IMR-90 (cell line): ENCODE measurements around the gene RNF181. TPM values are rescaled to one million over a fixed set of nuclear protein-coding genes. Genes with fewer than 3 reads are reported as not detected.

ENCODE experiments used
- ATAC-seq: fragments of 200-7000 bp; cut with Tn5 transposase; 2 replicates; pipeline ENCODE4 v1.9.1; 2020; ENCODE audit warnings: low read depth, mild to moderate bottlenecking, moderate library complexity
- BruUV-seq: library from RNA; stranded (reverse); fragments of 400-500 nt; replicated peaks from 2 replicates; lab custom pipeline; 2021; lab: Mats Ljungman, UMichigan
- CTCF ChIA-PET: fragments of 300-600 bp; formaldehyde crosslinking; extraction: SDS; loops from one replicate; lab custom pipeline; 2021; ENCODE audit warnings: antibody characterized with exemption; lab: Yijun Ruan, JAX
- POLR2A ChIA-PET: fragments of 300-600 bp; sonication (Branson Sonifier 250); formaldehyde crosslinking; loops from one replicate; lab custom pipeline; 2022; ENCODE audit warnings: antibody characterized with exemption; ENCODE audit not compliant: unreplicated experiment; lab: Charles Lee
- DNase-seq: peaks from one replicate; pipeline ENCODE4 v3.0.0; 2013
- H2AFZ ChIP-seq: replicated peaks from 2 replicates; pipeline ENCODE3; 2013; ENCODE audit warnings: low read length, mild to moderate bottlenecking; ENCODE audit not compliant: poor library complexity
- H2AK5ac ChIP-seq: 2 replicates; pipeline ENCODE4 v1.6.1; 2013; ENCODE audit warnings: low read depth, low read length, inconsistent platforms
- H2AK9ac ChIP-seq: replicated peaks from 2 replicates; pipeline ENCODE3; 2013; ENCODE audit warnings: mild to moderate bottlenecking, low read depth, low read length, moderate library complexity; ENCODE audit not compliant: poor library complexity
- H2BK120ac ChIP-seq: 2 replicates; pipeline ENCODE4 v1.6.1; 2013; ENCODE audit warnings: low read depth, low read length, inconsistent platforms
- H2BK15ac ChIP-seq: 3 replicates; pipeline ENCODE4 v1.6.1; 2013; ENCODE audit warnings: low read depth, low read length, inconsistent platforms
- H2BK20ac ChIP-seq: 2 replicates; pipeline ENCODE4 v1.6.1; 2013; ENCODE audit warnings: low read depth, mild to moderate bottlenecking, inconsistent platforms, low read length, moderate library complexity
- H2BK5ac ChIP-seq: 2 replicates; pipeline ENCODE4 v1.6.1; 2013; ENCODE audit warnings: mild to moderate bottlenecking, low read depth, low read length, inconsistent platforms; ENCODE audit not compliant: poor library complexity, severe bottlenecking
- H3K14ac ChIP-seq: replicated peaks from 2 replicates; pipeline ENCODE4 v1.6.1; 2013; ENCODE audit warnings: low read depth, low read length, inconsistent platforms
- H3K18ac ChIP-seq: 2 replicates; pipeline ENCODE4 v1.6.1; 2013; ENCODE audit warnings: low read depth, low read length, control low read depth
- H3K23ac ChIP-seq: 2 replicates; pipeline ENCODE4 v1.6.1; 2013; ENCODE audit warnings: low read depth, low read length, inconsistent platforms
- H3K27ac ChIP-seq: 2 replicates; pipeline ENCODE4 v1.5.1; 2013; ENCODE audit warnings: mild to moderate bottlenecking, control low read depth, low read length; ENCODE audit not compliant: insufficient read depth
- H3K27me3 ChIP-seq: 2 replicates; pipeline ENCODE4 v1.6.1; 2013; ENCODE audit warnings: low read length; ENCODE audit not compliant: control insufficient read depth, insufficient read depth
- H3K36me3 ChIP-seq: 2 replicates; pipeline ENCODE4 v1.6.1; 2013; ENCODE audit warnings: low read length, mixed read lengths; ENCODE audit not compliant: control insufficient read depth, insufficient read depth
- H3K4ac ChIP-seq: 2 replicates; pipeline ENCODE4 v1.6.1; 2013; ENCODE audit warnings: low read depth, low read length, inconsistent platforms
- H3K4me1 ChIP-seq: 2 replicates; pipeline ENCODE4 v1.6.1; 2013; ENCODE audit warnings: low read length, mixed read lengths; ENCODE audit not compliant: control insufficient read depth, insufficient read depth
- H3K4me2 ChIP-seq: 2 replicates; pipeline ENCODE4 v1.6.1; 2013; ENCODE audit warnings: low read depth, mild to moderate bottlenecking, control low read depth, low read length, moderate library complexity
- H3K4me3 ChIP-seq: 2 replicates; pipeline ENCODE4 v1.5.1; 2013; ENCODE audit warnings: low read depth, mild to moderate bottlenecking, control low read depth, low read length, moderate library complexity; ENCODE audit not compliant: insufficient read depth
- H3K56ac ChIP-seq: 2 replicates; pipeline ENCODE4 v1.6.1; 2013; ENCODE audit warnings: low read length, inconsistent platforms; ENCODE audit not compliant: insufficient read depth; ENCODE audit errors: extremely low read depth
- H3K79me1 ChIP-seq, 2 experiments: 2 replicates each; pipeline ENCODE4 v1.6.1; 2013; ENCODE audit warnings: low read length in 2 of 2, inconsistent platforms in 1 of 2, low read depth in 1 of 2
- H3K9ac ChIP-seq: 2 replicates; pipeline ENCODE4 v1.6.1; 2013; ENCODE audit warnings: low read depth, low read length, control low read depth
- H3K9me1 ChIP-seq: 2 replicates; pipeline ENCODE4 v1.6.1; 2013; ENCODE audit warnings: low read length, inconsistent platforms; ENCODE audit not compliant: insufficient read depth
- H3K9me3 ChIP-seq: 2 replicates; pipeline ENCODE4 v1.6.1; 2013; ENCODE audit warnings: low read length; ENCODE audit not compliant: control insufficient read depth, insufficient read depth
- H4K20me1 ChIP-seq: 2 replicates; pipeline ENCODE4 v1.6.1; 2013; ENCODE audit warnings: low read length, inconsistent platforms; ENCODE audit not compliant: insufficient read depth
- H4K5ac ChIP-seq: 2 replicates; pipeline ENCODE4 v1.6.1; 2013; ENCODE audit warnings: mild to moderate bottlenecking, low read depth, low read length, control low read depth
- H4K8ac ChIP-seq, 2 experiments: 2 replicates each; pipeline ENCODE4 v1.6.1; 2013; ENCODE audit warnings: low read depth in 2 of 2, low read length in 2 of 2, control low read depth in 1 of 2, inconsistent platforms in 1 of 2
- H4K91ac ChIP-seq: 2 replicates; pipeline ENCODE4 v1.6.1; 2013; ENCODE audit warnings: low read depth, low read length, inconsistent platforms; ENCODE audit not compliant: insufficient read depth
- CEBPB ChIP-seq: IDR thresholded peaks from 2 replicates; pipeline ENCODE4 v1.6.1; 2012; ENCODE audit warnings: low read depth, low read length, improper control_type of control experiment
- MXI1 ChIP-seq: IDR thresholded peaks from 2 replicates; pipeline ENCODE4 v1.6.1; 2012; ENCODE audit warnings: low read depth, mild to moderate bottlenecking, low read length, moderate library complexity, borderline replicate concordance
- POLR2A ChIP-seq: IDR thresholded peaks from 2 replicates; pipeline ENCODE4 v1.6.1; 2012; ENCODE audit warnings: mild to moderate bottlenecking, low read depth, low read length
- WGBS, 2 experiments: methylation state at CpG; one replicate each; pipeline versions ENCODE4 v1.1.5 to v1.1.7; 2013; ENCODE audit warnings: missing lambda C conversion rate in 2 of 2; ENCODE audit not compliant: insufficient read length in 1 of 2; ENCODE audit errors: extremely low coverage in 2 of 2; 5-methylcytosine and 5-hydroxymethylcytosine counted together
- dilution Hi-C: fragments of 300-500 bp; cut with HindIII; formaldehyde crosslinking; loops from one replicate; pipeline ENCODE4 v1.14.3; 2018; ENCODE audit warnings: low sequenced_read_pairs; ENCODE audit not compliant: unreplicated experiment
- in situ Hi-C: fragments of 300-500 bp; cut with MboI; formaldehyde crosslinking; loops from 3 replicates; pipeline ENCODE4 v1.14.3; 2019; ENCODE audit warnings: low sequenced_read_pairs, inconsistent platforms, mixed read lengths
- intact Hi-C: fragments of 100-400 bp; cut with micrococcal nuclease; formaldehyde crosslinking; loops from 2 replicates; pipeline ENCODE4 v1.10.0; 2022
- polyA plus RNA-seq, 3 experiments: library from polyadenylated mRNA; depleted of rRNA; stranded (reverse); fragments of >200 nt; gene quantifications; 2 replicates each; pipeline ENCODE4 v1.2.3, GENCODE V29; 2012; ENCODE audit warnings: low replicate concordance in 1 of 3
- total RNA-seq: library from RNA; depleted of rRNA; stranded (reverse); fragments of >200 nt; gene quantifications from 2 replicates; pipeline ENCODE4 v1.2.3, GENCODE V29; 2012

The RNF181 gene
- total and polyA plus RNA-seq, 2 of the 4 experiments (the other 2 are of a cell fraction): 438 to 498 TPM

DNA sequence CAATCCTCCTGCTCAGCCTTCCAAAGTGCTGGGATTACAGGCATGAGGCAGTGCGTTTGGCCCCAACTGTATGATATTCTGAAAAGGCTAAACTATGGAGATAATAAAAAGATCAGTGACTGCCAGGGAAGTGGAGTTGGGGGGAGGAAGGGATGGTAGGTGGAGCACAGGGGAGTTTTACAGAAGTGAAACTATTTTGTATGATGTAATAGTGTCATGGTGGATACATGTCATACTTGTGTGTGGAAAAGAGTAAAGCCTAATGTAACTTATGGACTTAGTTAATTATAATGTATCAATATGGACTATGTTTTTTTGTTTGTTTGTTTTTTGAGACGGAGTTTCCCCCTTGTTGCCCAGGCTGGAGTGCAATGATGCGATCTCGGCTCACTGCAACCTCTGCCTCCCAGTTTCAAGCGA, 31.4 kb upstream of the RNF181 start:
- intact Hi-C loops (loop anchor here (5.0 kb wide), 1 partner anchor 38 kb away; the partner anchor contains the start of gene TMEM150A), in situ Hi-C loops (no loop called here), dilution Hi-C loops (no loop called here)
- Histone ChIP-seq H3K18ac (no peak overlapping the region), H4K5ac (no peak overlapping the region), H3K4me1 (peaks cover 3% of the 10 kb centered on the region; the same call in 1 of the 2 replicates), H2BK5ac (no peak overlapping the region), H2BK15ac (no peak overlapping the region), H3K27ac (no peak overlapping the region), H3K4me3 (no peak overlapping the region), H3K9ac (no peak overlapping the region), H3K9me1 (no peaks in the 10 kb centered on the region), H3K79me1 (peaks cover 5 to 21% of the 10 kb centered on the region in 2 experiments), H3K36me3 (no peaks in the 10 kb centered on the region), H4K91ac (no peak overlapping the region), H2AFZ (no peak overlapping the region), H3K4ac (no peak overlapping the region), H3K56ac (no peak overlapping the region), H3K9me3 (no peaks in the 10 kb centered on the region), H2BK120ac (no peak overlapping the region), H3K14ac (no peak overlapping the region), H4K20me1 (no peaks in the 10 kb centered on the region), H3K23ac (no peak overlapping the region), H4K8ac (no peak overlapping the region), H3K27me3 (no peaks in the 10 kb centered on the region), H3K4me2 (no peak overlapping the region), H2AK5ac (no peak overlapping the region), H2BK20ac (no peak overlapping the region), H2AK9ac (no peak overlapping the region)
- ATAC-seq (no peak), DNase-seq (no peak)
- no TSS peak for BruUV-seq
- WGBS, 2 experiments: no CpG with 5 or more reads among the region's 5 CpGs
- TF ChIP-seq CEBPB: peak; percentile 12; the same call in 1 of the 2 replicates
- TF ChIP-seq POLR2A: no peak
- no peak for TF ChIP-seq MXI1
- POLR2A ChIA-PET: interaction anchor here (0.6 kb wide), 1 partner anchor 245 kb away, joined by 4 read pairs; no protein-coding TSS in a partner anchor
- CTCF ChIA-PET: interaction anchor here (0.7 kb wide), 1 partner anchor 140 kb away, joined by 3 read pairs; no protein-coding TSS in a partner anchor
